HEK293 (cell line): Measurements from ENCODE around the gene ACAD11.

Source experiments
- CTCF ChIA-PET: fragments of 350-600 bp; formaldehyde crosslinking; extraction: SDS; loops from one replicate; lab custom pipeline; 2021; ENCODE audit warnings: antibody characterized with exemption; lab: Yijun Ruan, JAX
- POLR2A ChIA-PET: fragments of 300-600 bp; formaldehyde crosslinking; extraction: SDS; loops from one replicate; lab custom pipeline; 2020; ENCODE audit warnings: antibody characterized with exemption, inconsistent platforms; lab: Yijun Ruan, JAX
- H3K27ac ChIP-seq: fragments of 200-500 bp; sonication (Bioruptor generic); 2 replicates; pipeline ENCODE4 v1.5.1; 2014; ENCODE audit warnings: low read depth, low read length, control low read depth, inconsistent platforms; ENCODE audit errors: extremely low read depth
- H3K36me3 ChIP-seq, 2 experiments: fragments of 200-500 bp in 1 of 2; sonication (Bioruptor generic) in 1 of 2; 1 replicate in 1 of 2; 2 replicates in 1 of 2; pipeline ENCODE4 v1.5.1; 2014 to 2017; ENCODE audit warnings: inconsistent platforms in 2 of 2, low read length in 2 of 2; ENCODE audit not compliant: control insufficient read depth in 2 of 2, insufficient read depth in 1 of 2
- H3K4me1 ChIP-seq: fragments of 200-500 bp; sonication (Bioruptor generic); 2 replicates; pipeline ENCODE4 v1.5.1; 2014; ENCODE audit warnings: mild to moderate bottlenecking, low read length, inconsistent platforms; ENCODE audit not compliant: control insufficient read depth, insufficient read depth
- H3K4me3 ChIP-seq: 2 replicates; pipeline ENCODE4 v1.5.1; 2011; ENCODE audit warnings: low read depth, mild to moderate bottlenecking, control low read depth, low read length, moderate library complexity
- H3K9me3 ChIP-seq: fragments of 200-500 bp; sonication (Bioruptor generic); 2 replicates; pipeline ENCODE4 v1.5.1; 2014; ENCODE audit warnings: low read depth, low read length, inconsistent platforms; ENCODE audit not compliant: control insufficient read depth, insufficient read depth
- BCL11A ChIP-seq: fragments of 450-650 bp; formaldehyde crosslinking; IDR thresholded peaks from 2 replicates; pipeline ENCODE4 v1.5.1; 2016; ENCODE audit warnings: low read depth, missing biosample characterization, missing genetic modification characterization
- HIC1 ChIP-seq: fragments of 450-650 bp; formaldehyde crosslinking; IDR thresholded peaks from 2 replicates; pipeline ENCODE4 v1.5.1; 2016; ENCODE audit warnings: missing biosample characterization, missing genetic modification characterization
- HOXC10 ChIP-seq: sonication (generic); formaldehyde crosslinking; IDR thresholded peaks from 2 replicates; pipeline ENCODE4 v1.8.1; 2023; ENCODE audit warnings: mild to moderate bottlenecking, missing genetic modification reagents
- INSM2 ChIP-seq: fragments of 450-650 bp; formaldehyde crosslinking; IDR thresholded peaks from 2 replicates; pipeline ENCODE4 v1.5.1; 2016; ENCODE audit warnings: missing biosample characterization, missing genetic modification characterization
- TRIM28 ChIP-seq: IDR thresholded peaks from 2 replicates; pipeline ENCODE4 v1.6.1; 2011; ENCODE audit warnings: low read length, control low read depth, borderline replicate concordance
- ZFP3 ChIP-seq: fragments of 450-650 bp; formaldehyde crosslinking; IDR thresholded peaks from 2 replicates; pipeline ENCODE4 v1.5.1; 2016; ENCODE audit warnings: low read depth, missing biosample characterization, missing genetic modification characterization
- ZNF114 ChIP-seq: fragments of 450-650 bp; formaldehyde crosslinking; IDR thresholded peaks from 2 replicates; pipeline ENCODE4 v1.5.0; 2017; ENCODE audit warnings: missing biosample characterization, missing genetic modification characterization
- ZNF155 ChIP-seq: fragments of 450-650 bp; formaldehyde crosslinking; IDR thresholded peaks from 2 replicates; pipeline ENCODE4 v1.5.1; 2016; ENCODE audit warnings: missing biosample characterization, missing genetic modification characterization
- ZNF175 ChIP-seq: fragments of 450-650 bp; formaldehyde crosslinking; IDR thresholded peaks from 2 replicates; pipeline ENCODE4 v1.5.1; 2016; ENCODE audit warnings: missing biosample characterization, missing genetic modification characterization
- ZNF24 ChIP-seq: fragments of 450-650 bp; formaldehyde crosslinking; IDR thresholded peaks from 2 replicates; pipeline ENCODE4 v1.5.1; 2016; ENCODE audit warnings: missing biosample characterization, missing genetic modification characterization
- ZNF510 ChIP-seq: fragments of 450-650 bp; formaldehyde crosslinking; IDR thresholded peaks from 2 replicates; pipeline ENCODE4 v1.5.1; 2018; ENCODE audit warnings: mild to moderate bottlenecking, missing genetic modification characterization, missing biosample characterization; ENCODE audit not compliant: insufficient replicate concordance
- ZNF513 ChIP-seq: fragments of 450-650 bp; IDR thresholded peaks from 2 replicates; pipeline ENCODE4 v1.5.1; 2018; ENCODE audit warnings: missing biosample characterization, missing genetic modification characterization
- ZNF518A ChIP-seq: fragments of 450-650 bp; formaldehyde crosslinking; conservative IDR thresholded peaks from 2 replicates; pipeline ENCODE4 v1.5.1; 2016; ENCODE audit warnings: low read depth, missing biosample characterization, missing genetic modification characterization
- ZNF645 ChIP-seq: fragments of 450-650 bp; formaldehyde crosslinking; IDR thresholded peaks from 2 replicates; pipeline ENCODE4; 2016; ENCODE audit warnings: missing biosample characterization, missing genetic modification characterization
- ZNF843 ChIP-seq: fragments of 450-650 bp; formaldehyde crosslinking; IDR thresholded peaks from 2 replicates; pipeline ENCODE4 v1.5.1; 2016; ENCODE audit warnings: missing biosample characterization, missing genetic modification characterization
- ZSCAN4 ChIP-seq: fragments of 450-650 bp; formaldehyde crosslinking; IDR thresholded peaks from 2 replicates; pipeline ENCODE4 v1.5.1; 2017; ENCODE audit warnings: missing biosample characterization, missing genetic modification characterization

The ACAD11 gene

GRCh38 chr3:132593947-132594323 lies 65.7 kb downstream of the ACAD11 start (continued):
- TF ChIP-seq ZNF645 = no peak

GRCh38 chr3:132593241-132593946 lies 66.2 kb downstream of the ACAD11 start:
- Histone ChIP-seq H3K4me3 (no peak overlapping the region), H3K27ac (no peak overlapping the region), H3K9me3 (no peaks in the 10 kb centered on the region), H3K4me1 (no peaks in the 10 kb centered on the region), H3K36me3 (peaks cover 0 to under 1% of the 10 kb centered on the region in 2 experiments; a peak in 1 of 3 replicates)
- CTCF ChIA-PET = interaction anchor here (0.7 to 1.6 kb wide), 2 partner anchors 48 to 84 kb away, joined by 3 to 4 read pairs; no protein-coding TSS in a partner anchor
- POLR2A ChIA-PET = no interaction called here
- TF ChIP-seq HOXC10 = no peak
- no peak for TF ChIP-seq ZNF843 (tag by site-specific recombination)
- no peak for TF ChIP-seq ZSCAN4 (tag by site-specific recombination)
- TF ChIP-seq BCL11A (tag by site-specific recombination) = no peak

GRCh38 chr3:132592216-132592615 lies 67.4 kb downstream of the ACAD11 start:
- Histone ChIP-seq H3K4me3 (no peak overlapping the region), H3K4me1 (no peaks in the 10 kb centered on the region), H3K27ac (no peak overlapping the region), H3K36me3 (no peaks in the 10 kb centered on the region), H3K9me3 (no peaks in the 10 kb centered on the region)
- no peak for TF ChIP-seq ZFP3 (tag by site-specific recombination)
- TF ChIP-seq ZNF155 = no peak
- no peak for TF ChIP-seq ZNF513 (tag by site-specific recombination)
- TF ChIP-seq INSM2 (tag by site-specific recombination) = no peak
- CTCF ChIA-PET = no interaction called here
- POLR2A ChIA-PET = no interaction called here

- Histone ChIP-seq H3K36me3 (no peaks in the 10 kb centered on the region), H3K4me1 (no peaks in the 10 kb centered on the region), H3K27ac (no peak overlapping the region), H3K9me3 (no peaks in the 10 kb centered on the region), H3K4me3 (no peak overlapping the region)
- POLR2A ChIA-PET = no interaction called here
- CTCF ChIA-PET = no interaction called here
- no peak for TF ChIP-seq ZNF24 (tag by site-specific recombination)
- TF ChIP-seq HIC1 (tag by site-specific recombination) = no peak
- no peak for TF ChIP-seq ZNF175 (tag by site-specific recombination)
- no peak for TF ChIP-seq ZNF518A
- no peak for TF ChIP-seq TRIM28
- no peak for TF ChIP-seq ZNF510 (tag by site-specific recombination)
- no peak for TF ChIP-seq ZNF114 (tag by site-specific recombination)
Measured at GRCh38 chr3:132587401-132587800, 72.2 kb downstream of the ACAD11 start.
